Measurements from ENCODE around the gene DPH2. TPM values are rescaled to one million over a fixed set of nuclear protein-coding genes. Genes with fewer than 3 reads are reported as not detected.

Gene DPH2
- polyA plus RNA-seq, 1 of the 3 experiments (the other 2 are of a cell fraction): 76.9 TPM

DNA sequence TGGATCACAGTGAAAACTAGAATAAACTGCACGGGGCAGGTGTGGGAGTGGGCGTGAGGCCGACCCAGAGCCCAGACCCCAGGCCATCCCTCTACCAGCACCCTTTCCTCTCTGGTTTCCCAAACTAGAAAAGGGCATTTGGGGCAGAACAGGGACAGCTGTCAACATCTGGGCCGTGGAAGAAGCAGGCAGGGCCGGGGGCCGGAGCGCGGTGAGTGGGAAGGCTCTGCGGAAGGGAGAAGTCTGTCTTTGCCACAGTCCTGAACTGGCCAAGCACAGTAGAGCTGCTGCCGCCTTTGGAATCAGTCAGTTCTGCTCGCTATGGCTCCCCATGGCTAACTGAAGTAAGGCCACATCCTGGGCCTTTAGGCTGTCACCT is 28.2 kb downstream of the DPH2 start:
- H4K20me1 ChIP-seq (ENCODE audit: insufficient read depth): no peaks in the 10 kb centered on the region
- no peaks in the 10 kb centered on the region for H3K27me3 ChIP-seq (ENCODE audit: insufficient read depth)
- POLR2A ChIA-PET: no interaction called here
- no peaks in the 10 kb centered on the region for H3K9me2 ChIP-seq
- H3K4me1 ChIP-seq (ENCODE audit: control insufficient read depth in 1 of 2, insufficient read depth in 2 of 2, low read depth in 1 of 2, low read length in 1 of 2): peaks cover 0 to 63% of the 10 kb centered on the region in 2 experiments; a peak in 2 of 4 replicates
- CTCF ChIA-PET: interaction anchor here (4.3 to 20.6 kb wide), 2 partner anchors 28 to 50 kb away, joined by 21 to 598 read pairs; partner anchors contain the start of gene SLC6A9
- DNase-seq: no peak
- no peak overlapping the region for H2AFZ ChIP-seq (ENCODE audit: low read depth)
- WGBS (ENCODE audit: low lambda C conversion rate): 94% methylated on average over 10 of the region's 11 CpGs
- H3K9ac ChIP-seq: no peak overlapping the region
- H3F3A ChIP-seq (replicated peaks; ENCODE audit: insufficient read depth): peaks cover 4% of the 10 kb centered on the region
- TF ChIP-seq, protein P1, sequence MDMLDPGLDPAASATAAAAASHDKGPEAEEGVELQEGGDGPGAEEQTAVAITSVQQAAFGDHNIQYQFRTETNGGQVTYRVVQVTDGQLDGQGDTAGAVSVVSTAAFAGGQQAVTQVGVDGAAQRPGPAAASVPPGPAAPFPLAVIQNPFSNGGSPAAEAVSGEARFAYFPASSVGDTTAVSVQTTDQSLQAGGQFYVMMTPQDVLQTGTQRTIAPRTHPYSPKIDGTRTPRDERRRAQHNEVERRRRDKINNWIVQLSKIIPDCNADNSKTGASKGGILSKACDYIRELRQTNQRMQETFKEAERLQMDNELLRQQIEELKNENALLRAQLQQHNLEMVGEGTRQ (IDR thresholded peaks at IDR 0.05; ENCODE audit: borderline replicate concordance, low read depth, low read length): no peak
- no peak for TF ChIP-seq EZH2phosphoT487 (IDR thresholded peaks at IDR 0.05; ENCODE audit: borderline replicate concordance, low read depth)
- TF ChIP-seq JUND (IDR thresholded peaks at IDR 0.05): no peak
- TF ChIP-seq SMC3 (IDR thresholded peaks at IDR 0.05; ENCODE audit: low read depth, low read length): no peak
- no peak for TF ChIP-seq RAD21 (IDR thresholded peaks at IDR 0.05; ENCODE audit: low read length)
- no peak for TF ChIP-seq ELF1 (IDR thresholded peaks at IDR 0.05)
- no peak for TF ChIP-seq NRF1 (IDR thresholded peaks at IDR 0.05; ENCODE audit: low read depth, low read length)
- TF ChIP-seq, protein P2, sequence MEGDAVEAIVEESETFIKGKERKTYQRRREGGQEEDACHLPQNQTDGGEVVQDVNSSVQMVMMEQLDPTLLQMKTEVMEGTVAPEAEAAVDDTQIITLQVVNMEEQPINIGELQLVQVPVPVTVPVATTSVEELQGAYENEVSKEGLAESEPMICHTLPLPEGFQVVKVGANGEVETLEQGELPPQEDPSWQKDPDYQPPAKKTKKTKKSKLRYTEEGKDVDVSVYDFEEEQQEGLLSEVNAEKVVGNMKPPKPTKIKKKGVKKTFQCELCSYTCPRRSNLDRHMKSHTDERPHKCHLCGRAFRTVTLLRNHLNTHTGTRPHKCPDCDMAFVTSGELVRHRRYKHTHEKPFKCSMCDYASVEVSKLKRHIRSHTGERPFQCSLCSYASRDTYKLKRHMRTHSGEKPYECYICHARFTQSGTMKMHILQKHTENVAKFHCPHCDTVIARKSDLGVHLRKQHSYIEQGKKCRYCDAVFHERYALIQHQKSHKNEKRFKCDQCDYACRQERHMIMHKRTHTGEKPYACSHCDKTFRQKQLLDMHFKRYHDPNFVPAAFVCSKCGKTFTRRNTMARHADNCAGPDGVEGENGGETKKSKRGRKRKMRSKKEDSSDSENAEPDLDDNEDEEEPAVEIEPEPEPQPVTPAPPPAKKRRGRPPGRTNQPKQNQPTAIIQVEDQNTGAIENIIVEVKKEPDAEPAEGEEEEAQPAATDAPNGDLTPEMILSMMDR (IDR thresholded peaks at IDR 0.05): no peak
- no peak for TF ChIP-seq TCF12 (IDR thresholded peaks at IDR 0.05)
- no peak for TF ChIP-seq RCOR1 (IDR thresholded peaks at IDR 0.05; ENCODE audit: low read length)
- TF ChIP-seq GABPA (IDR thresholded peaks at IDR 0.05; ENCODE audit: low read depth): no peak
- no peak for TF ChIP-seq NFIC (IDR thresholded peaks at IDR 0.05; ENCODE audit: borderline replicate concordance)
- no peak for TF ChIP-seq TAF1 (IDR thresholded peaks at IDR 0.05; ENCODE audit: borderline replicate concordance, low read depth, low read length)
- no peak for TF ChIP-seq TEAD4 (IDR thresholded peaks at IDR 0.05; ENCODE audit: borderline replicate concordance, insufficient read depth)
- H3K4me2 ChIP-seq: no peak overlapping the region
- no peaks in the 10 kb centered on the region for H3K36me3 ChIP-seq (replicated peaks in 1 of 2; ENCODE audit: control insufficient read depth in 1 of 2, insufficient read depth in 2 of 2, low read length in 1 of 2)
- no peaks in the 10 kb centered on the region for H3K9me3 ChIP-seq
- H3K27ac ChIP-seq (ENCODE audit: low read depth in 2 of 2, low read length in 1 of 2): peak overlapping the region in 1 of 2 experiments; percentile 99; a peak in 2 of 4 replicates
- no peak overlapping the region for H3K4me3 ChIP-seq (ENCODE audit: low read depth in 2 of 2, low read length in 1 of 2)
- no peaks in the 10 kb centered on the region for H3K79me2 ChIP-seq (ENCODE audit: insufficient read depth)

DNA sequence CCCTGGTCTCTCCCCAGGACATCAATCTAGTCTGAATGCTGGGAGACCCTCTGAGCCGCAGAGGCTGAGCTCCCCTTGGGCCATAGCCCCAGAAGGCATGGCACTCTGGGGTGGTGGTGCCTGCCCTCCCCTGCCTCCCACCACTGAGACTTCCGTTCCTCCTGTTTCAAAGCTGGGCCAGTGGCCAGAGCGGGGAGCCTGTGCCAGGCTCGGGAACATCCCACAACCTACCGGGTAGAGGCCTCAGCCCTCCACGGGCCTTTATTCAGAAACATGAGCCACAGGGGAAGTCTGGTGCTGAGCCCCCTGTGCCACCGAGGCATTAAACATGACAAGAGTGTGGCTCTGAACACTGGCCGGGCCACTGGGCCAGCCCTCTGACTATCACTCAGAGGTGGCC is 29.6 kb downstream of the DPH2 start:
- Histone ChIP-seq H3K4me3 (ENCODE audit: low read depth in 2 of 2, low read length in 1 of 2) (no peak overlapping the region), H3K9me3 (no peaks in the 10 kb centered on the region), H4K20me1 (ENCODE audit: insufficient read depth) (no peaks in the 10 kb centered on the region), H3K4me1 (ENCODE audit: control insufficient read depth in 1 of 2, insufficient read depth in 2 of 2, low read depth in 1 of 2, low read length in 1 of 2) (peaks cover 0 to 59% of the 10 kb centered on the region in 2 experiments; a peak in 2 of 4 replicates), H3K27me3 (ENCODE audit: insufficient read depth) (no peaks in the 10 kb centered on the region), H3K79me2 (ENCODE audit: insufficient read depth) (no peaks in the 10 kb centered on the region), H2AFZ (ENCODE audit: low read depth) (no peak overlapping the region), H3K9me2 (no peaks in the 10 kb centered on the region), H3K27ac (ENCODE audit: low read depth in 2 of 2, low read length in 1 of 2) (peak overlapping the region in 1 of 2 experiments; percentile 50; a peak in 1 of 4 replicates), H3K36me3 (replicated peaks in 1 of 2; ENCODE audit: control insufficient read depth in 1 of 2, insufficient read depth in 2 of 2, low read length in 1 of 2) (no peaks in the 10 kb centered on the region), H3K9ac (no peak overlapping the region), H3K4me2 (no peak overlapping the region), H3F3A (replicated peaks; ENCODE audit: insufficient read depth) (no peaks in the 10 kb centered on the region)
- ChIA-PET POLR2A (no interaction called here), CTCF (interaction anchor here (1.0 to 20.6 kb wide), 4 partner anchors 26 to 489 kb away, joined by 3 to 598 read pairs (median 12); partner anchors contain the start of gene SLC6A9)
- DNase-seq: no peak
- 90% methylated on average over 3 of the region's 8 CpGs for WGBS (ENCODE audit: low lambda C conversion rate)
- no peak for TF ChIP-seq GABPA (IDR thresholded peaks at IDR 0.05; ENCODE audit: low read depth)
- no peak for TF ChIP-seq POLR2AphosphoS5 (IDR thresholded peaks at IDR 0.05; ENCODE audit: low read depth, low read length)
- no peak for TF ChIP-seq TAF1 (IDR thresholded peaks at IDR 0.05; ENCODE audit: borderline replicate concordance, low read depth, low read length)
- TF ChIP-seq EZH2phosphoT487 (IDR thresholded peaks at IDR 0.05; ENCODE audit: borderline replicate concordance, low read depth): no peak
- TF ChIP-seq GATA2 (CRISPR knock-in tag; IDR thresholded peaks at IDR 0.05): no peak
- no peak for TF ChIP-seq SMC3 (IDR thresholded peaks at IDR 0.05; ENCODE audit: low read depth, low read length)
- no peak for TF ChIP-seq YY1 (IDR thresholded peaks at IDR 0.05; ENCODE audit: low read depth)
- TF ChIP-seq JUND (IDR thresholded peaks at IDR 0.05): no peak
- TF ChIP-seq FOXJ3 (CRISPR knock-in tag; IDR thresholded peaks at IDR 0.05): no peak
- TF ChIP-seq TEAD4 (IDR thresholded peaks at IDR 0.05; ENCODE audit: borderline replicate concordance, insufficient read depth): no peak
- TF ChIP-seq RXRA (IDR thresholded peaks at IDR 0.05; ENCODE audit: borderline replicate concordance, low read depth): no peak
- TF ChIP-seq SIN3A (IDR thresholded peaks at IDR 0.05; ENCODE audit: borderline replicate concordance, low read depth, low read length): no peak
- no peak for TF ChIP-seq EP300 (IDR thresholded peaks at IDR 0.05; ENCODE audit: borderline replicate concordance in 1 of 2, low read depth in 1 of 2, low read length in 1 of 2)
- TF ChIP-seq, protein P2 (IDR thresholded peaks at IDR 0.05): no peak
- TF ChIP-seq ELF1 (IDR thresholded peaks at IDR 0.05): no peak

Data from SK-N-SH (cell line).